LNCAP (cell line): ENCODE measurements around the gene TRAF3.

Experiments used
- CTCF ChIP-seq: fragments of 450-650 bp; IDR thresholded peaks from 2 replicates; pipeline ENCODE4 v1.5.1; 2017; ENCODE audit warnings: mild to moderate bottlenecking

The TRAF3 gene

GRCh38 chr14:102932484-102933248 is 155.4 kb downstream of the TRAF3 start:
- TF ChIP-seq CTCF = no peak

GRCh38 chr14:102933618-102934231 is 156.5 kb downstream of the TRAF3 start:
- TF ChIP-seq CTCF = no peak

- TF ChIP-seq CTCF = no peak
Measured at GRCh38 chr14:102935756-102936155, 158.5 kb downstream of the TRAF3 start.

- no peak for TF ChIP-seq CTCF
Measured at GRCh38 chr14:102937331-102938175, 160.3 kb downstream of the TRAF3 start.

GRCh38 chr14:102938191-102938590 is 160.9 kb downstream of the TRAF3 start:
- no peak for TF ChIP-seq CTCF

- no peak for TF ChIP-seq CTCF
Measured at GRCh38 chr14:102939329-102939728, 162.1 kb downstream of the TRAF3 start.

GRCh38 chr14:102939820-102940561 is 162.7 kb downstream of the TRAF3 start:
- peak; percentile 12; the same call in 1 of the 2 replicates for TF ChIP-seq CTCF
